DMS153 treated with DMSO at 0.1 percent for 48 hours (cell line): ENCODE measurements around the gene C14orf132.
A peak's percentile ranks its signal among the peaks of the same experiment; 100 is the strongest.
"Not testable (repeated sequence)": the region's sequence is repeated elsewhere in the genome, so short reads cannot be mapped to it uniquely, and the experiment has no call there.

Source experiments
- DNase-seq: peaks from one replicate; lab custom pipeline; 2025; ENCODE audit not compliant: unreplicated experiment; lab: John Stamatoyannopoulos, UW

Gene C14orf132

DNA sequence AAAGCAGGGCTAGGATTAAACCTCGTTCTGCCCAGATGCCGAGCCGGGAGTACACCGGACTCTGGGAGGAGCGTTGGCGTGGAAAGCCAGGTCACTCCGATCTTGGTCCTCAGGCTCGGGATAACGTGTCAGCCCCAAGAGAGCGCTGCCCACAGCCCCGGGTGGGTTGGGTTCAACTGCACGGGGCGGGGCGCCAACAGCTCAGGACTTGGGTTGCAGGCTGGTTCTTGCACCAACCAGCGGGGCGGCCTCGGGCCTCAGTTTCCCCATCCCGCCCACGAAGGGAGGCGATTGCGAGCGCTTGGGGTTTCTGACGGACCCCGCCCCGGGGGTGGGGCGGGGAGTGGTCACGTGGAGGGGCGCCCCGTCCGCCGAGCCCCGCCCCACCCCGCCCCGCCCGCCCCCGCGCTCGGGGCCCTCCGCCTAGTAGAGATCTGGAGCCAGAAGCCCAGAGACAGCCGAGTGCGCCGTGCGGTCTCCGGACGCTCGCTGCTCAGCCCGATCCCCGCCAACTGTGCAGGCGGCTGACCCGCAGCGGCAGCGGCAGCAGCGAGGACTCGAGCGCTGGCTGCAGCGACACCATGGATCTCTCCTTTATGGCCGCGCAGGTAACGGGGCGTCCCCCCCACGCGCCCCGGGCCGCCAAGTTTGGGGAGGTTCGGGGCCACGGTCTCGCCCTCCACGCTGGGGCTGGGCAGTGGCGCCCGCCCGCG is at the start of gene C14orf132:
TSS of gene C14orf132 (plus strand) at position 443 of the 713 bp plus-strand sequence. CDS start at position 582, 139 bp downstream.
- no peak for DNase-seq

DNA sequence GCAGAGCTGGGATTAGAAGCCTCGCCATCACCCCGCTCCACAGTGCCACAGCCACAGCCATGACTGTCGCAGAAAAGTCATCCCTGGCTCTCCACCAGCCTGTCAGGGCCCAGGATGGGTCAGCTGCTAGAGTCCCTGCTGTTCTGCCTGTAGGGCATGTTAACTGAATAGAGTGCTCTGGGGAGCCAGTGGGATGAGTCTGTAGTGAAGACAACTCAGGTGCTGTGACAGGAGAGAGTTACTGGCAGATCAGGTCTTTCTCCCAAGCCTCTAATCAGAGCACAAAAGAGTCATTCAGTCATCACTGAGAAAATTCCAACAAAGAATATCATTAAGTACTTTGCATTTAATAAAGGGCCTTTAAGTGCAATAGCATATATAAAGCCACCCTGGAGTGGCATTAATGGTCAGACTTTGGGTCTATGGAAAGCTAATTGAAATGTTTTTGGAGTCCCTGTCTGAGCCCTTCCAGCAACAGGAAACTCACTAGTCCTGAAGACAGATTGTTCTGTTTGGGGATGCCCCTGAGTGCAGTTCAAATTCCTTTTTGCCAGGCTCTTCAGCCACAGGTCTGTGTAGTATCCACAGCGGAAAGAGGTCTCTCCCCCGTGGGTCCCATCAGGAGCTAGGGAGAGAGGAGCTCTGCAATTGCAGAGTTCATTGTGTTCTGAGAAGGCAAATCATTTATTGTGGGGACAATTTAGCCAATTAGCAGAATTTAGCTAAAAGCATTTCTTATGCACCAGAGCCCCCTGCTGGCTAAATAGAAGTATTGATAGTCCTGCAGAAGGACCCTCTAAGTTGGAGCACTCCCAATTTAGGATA is 45.2 kb upstream of the C14orf132 start:
- DNase-seq, result peak; percentile 35

DNA sequence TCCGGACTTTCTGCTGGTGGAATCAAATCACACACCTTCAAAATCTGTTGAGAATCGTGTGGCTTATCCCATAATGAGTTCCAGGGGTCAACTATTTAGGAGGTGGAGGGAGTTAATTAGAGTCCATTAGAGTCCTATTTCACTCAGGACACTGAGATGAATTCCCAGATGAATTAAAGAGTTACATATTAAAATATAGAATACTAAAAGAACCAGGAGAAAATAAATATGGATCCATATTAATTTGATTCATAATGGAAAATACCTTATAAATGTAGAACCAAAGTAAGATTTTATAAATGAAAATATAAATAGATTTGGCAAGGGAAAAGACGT is 44.6 kb upstream of the C14orf132 start:
- DNase-seq, result no peak

DNA sequence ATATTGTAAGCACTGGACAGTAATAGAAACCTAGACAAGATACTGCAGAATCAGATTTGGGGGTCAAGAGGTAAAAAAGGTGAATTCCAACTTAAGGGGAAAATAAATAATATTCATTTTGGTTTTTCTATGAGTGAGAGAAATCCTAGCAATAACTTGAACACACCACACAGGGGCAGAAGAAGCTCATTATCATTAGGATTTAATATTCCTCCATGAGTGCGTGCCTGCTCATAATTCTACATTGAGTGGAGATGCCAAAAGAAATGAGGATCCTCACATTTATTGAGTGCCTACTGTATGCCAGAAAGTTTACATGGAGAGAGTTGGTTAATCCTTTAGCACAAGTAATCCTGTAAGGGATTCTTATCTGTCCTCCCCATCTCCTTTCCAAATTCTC is 40.5 kb upstream of the C14orf132 start:
- DNase-seq, result no peak

DNA sequence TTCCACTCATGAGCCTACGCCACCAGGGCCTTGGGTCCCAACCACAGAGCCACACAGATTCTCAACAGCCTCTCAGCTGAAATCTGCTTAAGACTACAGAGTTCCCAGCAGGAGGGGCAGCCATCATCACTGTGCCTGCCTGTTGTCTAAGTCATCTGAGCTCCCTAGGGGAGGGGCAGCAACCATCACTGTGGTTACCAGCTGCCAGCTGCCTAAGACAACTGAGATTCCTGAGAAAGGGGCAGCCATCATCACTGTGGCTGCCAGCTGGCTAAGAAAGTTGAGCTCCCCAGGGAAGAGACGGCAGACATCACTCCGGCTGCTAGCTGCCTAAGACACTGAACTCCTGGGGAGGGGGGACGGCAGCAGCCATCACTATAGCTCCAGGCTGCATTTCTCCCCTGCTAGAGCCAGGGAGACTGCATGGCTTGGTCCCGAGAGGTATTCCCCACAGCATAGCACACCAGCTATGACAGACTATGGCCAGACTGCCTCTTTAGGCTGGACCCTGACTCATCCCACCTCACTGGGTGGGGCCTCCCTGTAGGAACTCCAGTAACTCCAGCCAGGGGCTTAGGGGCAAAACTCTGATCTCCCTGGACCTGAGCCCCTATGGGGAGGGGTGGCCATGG is 37.2 kb upstream of the C14orf132 start:
- no peak for DNase-seq

DNA sequence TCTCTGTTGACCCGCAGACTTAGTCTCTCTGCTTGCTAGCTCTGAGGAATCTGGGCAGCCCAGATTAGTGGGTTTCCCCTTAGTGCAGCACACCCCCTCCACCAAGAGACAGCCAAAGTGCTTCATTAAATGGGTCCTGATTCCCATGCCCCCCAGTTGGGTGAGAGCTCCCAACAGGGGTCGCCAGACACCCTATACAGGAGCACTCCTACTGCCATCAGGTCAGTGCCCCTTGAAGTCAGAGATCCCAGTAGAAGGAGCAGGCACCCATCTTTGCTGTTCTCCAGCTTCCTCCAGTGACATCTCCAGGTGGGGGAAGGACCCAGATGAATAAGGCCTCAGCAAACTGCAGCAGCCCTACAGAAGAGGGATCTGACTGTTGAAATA is 36.7 kb upstream of the C14orf132 start:
- no peak for DNase-seq

DNA sequence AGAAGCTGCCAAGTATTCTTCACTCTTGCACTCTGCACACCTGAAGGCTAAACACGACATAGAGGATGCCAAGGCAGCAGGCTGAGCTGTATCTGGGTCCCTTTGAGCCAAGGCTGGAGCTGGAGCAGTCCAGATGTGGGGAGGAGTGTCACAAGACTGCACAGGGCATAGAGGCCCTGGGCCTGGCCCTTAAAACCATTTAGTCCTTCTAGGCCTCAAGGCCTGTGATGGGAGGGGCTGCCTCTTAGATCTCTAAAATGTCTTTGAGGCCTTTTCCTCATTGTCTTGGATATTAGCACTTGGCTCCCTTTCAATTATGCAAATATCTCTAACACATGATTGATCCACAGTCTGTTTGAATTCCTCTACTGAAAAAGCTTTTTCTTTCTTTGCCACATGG is 28.0 kb upstream of the C14orf132 start:
- DNase-seq, result no peak

DNA sequence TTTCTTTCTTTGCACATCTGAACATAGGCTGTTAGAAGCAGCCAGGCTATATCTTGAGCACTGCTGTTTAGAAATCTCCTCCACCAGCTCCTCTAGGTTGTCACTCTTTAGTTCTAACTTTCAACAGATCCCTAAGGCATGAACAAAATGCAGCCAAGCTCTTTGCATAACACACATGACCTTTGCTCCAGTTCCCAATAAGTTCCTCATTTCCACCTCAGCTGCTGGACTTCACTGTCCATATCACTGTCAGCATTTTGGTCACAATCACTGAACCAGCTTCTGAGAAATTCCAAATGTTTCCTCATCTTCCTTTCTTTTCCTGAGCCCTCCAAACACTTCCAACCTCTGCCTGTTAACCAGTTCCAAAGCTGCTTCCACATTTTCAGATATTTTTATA is 27.6 kb upstream of the C14orf132 start:
- no peak for DNase-seq

DNA sequence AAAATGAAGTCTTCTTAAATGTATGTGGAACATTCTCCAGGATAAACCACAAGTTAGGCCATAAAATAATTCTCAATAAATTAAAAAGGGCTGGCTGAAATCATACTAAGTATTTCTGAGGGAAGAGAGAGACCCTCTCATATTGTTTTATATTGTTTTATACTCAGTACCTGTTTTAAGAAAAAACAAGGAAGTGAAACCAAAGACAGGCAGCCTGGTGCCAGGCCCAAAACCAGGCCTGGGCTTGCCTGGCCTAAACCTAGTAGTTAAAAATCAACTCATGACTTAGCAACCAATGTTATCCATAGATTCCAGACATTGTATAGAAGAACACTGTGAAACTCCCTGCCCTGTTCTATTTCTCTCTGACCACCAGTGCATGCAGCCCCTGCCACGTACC is 26.4 kb upstream of the C14orf132 start:
- not testable (repeated sequence) for DNase-seq

DNA sequence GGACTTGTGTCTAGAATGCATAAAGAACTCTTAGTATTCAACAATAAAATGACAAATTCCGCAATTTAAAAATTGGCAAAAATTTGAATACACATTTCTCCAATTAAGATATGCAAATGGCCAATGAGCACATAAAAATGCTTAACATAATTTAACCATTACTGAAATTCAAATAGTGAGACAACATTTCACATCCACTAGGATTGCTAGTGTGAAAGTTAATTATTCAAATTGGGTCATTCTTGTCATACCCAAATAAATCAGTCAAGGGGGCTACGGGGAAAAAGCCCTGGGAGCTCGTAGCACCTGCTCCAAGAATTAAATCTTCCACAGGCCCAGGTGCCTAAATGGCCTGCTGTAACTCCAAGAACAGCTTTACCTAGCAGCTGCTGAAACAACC is 25.0 kb upstream of the C14orf132 start:
- no peak for DNase-seq

DNA sequence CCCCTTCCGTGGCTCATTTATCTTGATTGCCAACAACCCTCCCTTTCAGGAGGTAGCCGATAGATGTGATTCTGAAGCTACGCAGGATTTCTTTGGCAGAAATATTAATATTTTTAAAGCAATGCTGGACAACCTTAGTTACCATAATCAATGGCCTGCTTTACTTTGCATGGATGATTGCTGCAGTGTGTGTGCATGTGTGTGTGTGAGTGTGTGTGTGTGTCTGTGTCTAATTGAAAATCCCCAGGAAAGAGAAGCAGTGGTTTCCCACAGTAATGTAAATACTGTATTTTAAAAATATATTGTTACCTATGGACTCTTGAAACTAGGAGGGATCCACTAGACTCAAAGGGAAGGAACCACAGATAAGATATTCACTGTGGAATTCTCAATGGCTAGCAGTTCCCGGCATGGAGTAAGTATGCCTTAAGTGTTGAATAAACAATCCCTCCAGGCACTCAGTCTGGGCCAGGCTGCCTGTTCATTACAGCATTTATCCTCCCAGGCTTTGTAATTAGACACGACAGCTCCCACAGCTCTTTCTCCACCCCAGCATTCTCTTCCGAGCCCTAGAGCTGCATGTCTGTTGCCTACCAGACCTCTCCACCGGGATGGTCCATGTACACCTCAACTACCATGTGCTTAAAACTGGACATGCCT is 22.5 kb upstream of the C14orf132 start:
- DNase-seq, result peak; percentile 92

DNA sequence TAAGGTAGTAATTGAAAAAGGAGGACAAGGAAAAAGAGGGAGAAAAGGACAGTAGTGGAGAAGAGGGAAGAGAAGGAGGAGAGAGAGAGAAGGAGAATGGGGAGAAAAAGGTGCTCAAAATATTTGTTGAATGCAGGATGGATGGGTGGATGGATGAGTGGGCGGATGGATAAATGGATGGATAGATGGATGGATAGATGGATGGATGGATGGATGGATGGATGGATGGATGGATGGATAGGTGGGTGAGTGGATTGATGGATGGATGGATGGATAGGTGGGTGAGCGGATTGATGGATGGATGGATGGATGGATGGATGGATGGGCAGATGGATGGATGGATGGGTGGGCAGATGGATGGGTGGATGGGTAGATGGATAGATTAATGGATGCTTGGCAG is 21.3 kb upstream of the C14orf132 start:
- no peak for DNase-seq

DNA sequence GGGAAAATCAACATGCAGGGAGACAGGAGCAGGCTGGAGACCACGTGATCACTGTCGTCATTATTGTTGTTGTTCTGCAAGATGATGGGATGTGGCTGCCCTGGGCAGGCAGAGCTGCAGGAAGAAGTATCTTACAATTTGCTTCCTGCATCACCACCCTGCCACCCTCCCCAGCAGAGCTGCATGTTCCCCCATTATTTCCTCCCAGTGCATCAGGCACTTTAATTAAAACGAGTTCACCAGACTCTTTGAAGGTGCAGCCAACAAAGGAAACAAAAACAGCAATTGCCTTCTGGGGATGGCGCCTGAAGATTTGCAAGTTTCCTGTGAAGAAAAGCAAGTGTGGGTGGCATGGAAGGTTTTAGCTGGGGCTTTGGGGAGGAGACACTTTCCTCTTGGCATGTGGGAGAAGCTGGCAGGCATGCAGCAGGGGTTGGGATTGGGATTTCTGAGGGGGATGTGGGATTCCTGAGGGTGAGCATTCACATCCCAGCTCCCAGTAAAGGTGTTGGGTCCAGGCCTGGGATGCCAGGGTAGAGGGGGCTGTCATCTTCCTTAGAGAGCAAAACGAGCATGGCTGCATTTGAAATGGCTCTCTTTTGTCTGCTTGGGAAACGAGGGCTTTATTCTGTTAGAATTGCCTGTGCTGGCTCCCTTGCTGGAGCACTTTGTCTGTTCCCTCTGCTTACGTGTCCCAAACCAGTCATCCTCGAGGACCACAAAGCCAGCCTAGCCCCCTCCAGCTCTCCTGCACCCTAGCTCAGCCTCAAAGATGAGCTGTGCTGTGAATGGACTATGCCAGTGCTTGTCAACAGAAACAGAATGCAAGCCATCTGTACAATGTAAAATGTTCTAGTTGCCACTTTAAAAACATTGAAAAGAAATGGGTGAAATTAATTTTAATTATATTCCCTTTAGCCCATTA is 11.5 kb upstream of the C14orf132 start:
- no peak for DNase-seq

DNA sequence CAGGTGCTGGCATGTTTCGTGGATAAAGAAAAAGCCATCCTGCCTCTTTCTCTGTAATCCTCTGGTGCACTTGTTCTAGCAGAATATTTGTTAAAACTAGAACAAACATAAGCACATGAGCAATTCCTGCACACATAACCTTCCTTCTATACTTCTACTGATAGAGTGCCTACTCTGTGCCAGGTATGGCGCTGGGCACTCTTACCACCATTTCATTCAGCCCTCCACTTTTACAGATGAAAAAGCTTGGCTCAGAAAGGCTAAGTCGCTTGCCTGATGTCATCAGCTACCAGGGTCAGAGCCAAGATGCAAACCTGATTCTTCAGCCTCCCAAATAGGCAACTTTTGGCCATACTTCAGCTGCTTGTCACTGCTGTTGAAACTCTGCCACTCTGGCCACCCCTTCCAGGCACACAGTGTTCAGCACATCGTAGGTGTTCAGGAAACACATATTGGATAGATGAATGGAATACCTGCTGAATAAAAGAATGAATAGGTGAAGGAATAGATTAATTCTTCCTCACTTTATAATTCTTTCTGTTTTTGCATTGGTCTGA is 10.0 kb upstream of the C14orf132 start:
- no peak for DNase-seq

DNA sequence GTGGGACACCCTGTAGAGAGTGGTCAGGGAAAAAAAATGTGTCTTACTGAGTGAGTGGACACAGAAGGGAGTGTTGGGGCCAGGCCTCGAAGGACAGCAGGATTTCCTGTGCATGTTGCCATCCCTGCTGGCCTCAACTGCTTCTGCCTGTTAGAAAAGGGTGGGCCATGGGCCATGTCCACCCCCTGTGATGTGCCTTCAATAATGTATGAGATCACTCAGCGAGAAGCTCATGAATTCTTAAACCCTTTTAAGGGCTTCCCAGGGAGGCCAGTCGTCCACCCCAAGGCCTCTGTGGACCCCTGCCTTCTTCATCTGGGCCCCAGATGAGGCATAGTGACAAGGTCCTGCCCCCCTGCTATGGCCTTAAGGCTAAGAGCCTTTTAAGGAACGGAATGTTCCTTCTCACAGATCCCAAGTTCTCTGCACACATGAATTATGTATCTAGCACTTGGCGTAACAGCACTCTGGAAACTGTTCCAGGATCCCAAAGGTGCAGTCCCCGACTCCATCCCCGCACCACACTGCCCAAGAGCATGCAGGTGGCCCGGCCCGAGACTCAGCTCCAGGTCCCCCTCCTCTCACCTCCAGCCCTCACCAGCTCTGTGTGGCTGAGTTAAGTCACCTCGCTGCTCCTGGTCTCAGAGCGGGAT is 8.9 kb upstream of the C14orf132 start:
- no peak for DNase-seq

DNA sequence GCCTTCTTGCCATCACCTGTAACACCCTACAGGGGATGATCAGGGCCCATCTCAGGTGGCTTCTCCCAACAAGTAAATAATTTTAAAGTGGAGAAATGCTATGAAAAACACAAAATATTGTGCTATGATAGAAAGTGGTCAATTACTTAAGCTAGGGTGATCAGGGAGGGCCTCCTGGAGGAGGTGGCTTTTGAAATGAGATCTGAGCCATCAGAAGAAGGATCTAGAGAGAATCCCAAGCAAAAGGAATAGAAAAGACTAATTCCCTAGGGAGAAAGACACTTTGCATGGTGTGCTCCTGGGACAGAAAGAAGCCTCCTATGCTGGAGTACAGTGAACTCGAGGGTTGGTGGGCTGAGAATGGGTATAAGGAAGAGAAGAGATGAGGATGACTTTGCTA is 7.5 kb upstream of the C14orf132 start:
- no peak for DNase-seq

DNA sequence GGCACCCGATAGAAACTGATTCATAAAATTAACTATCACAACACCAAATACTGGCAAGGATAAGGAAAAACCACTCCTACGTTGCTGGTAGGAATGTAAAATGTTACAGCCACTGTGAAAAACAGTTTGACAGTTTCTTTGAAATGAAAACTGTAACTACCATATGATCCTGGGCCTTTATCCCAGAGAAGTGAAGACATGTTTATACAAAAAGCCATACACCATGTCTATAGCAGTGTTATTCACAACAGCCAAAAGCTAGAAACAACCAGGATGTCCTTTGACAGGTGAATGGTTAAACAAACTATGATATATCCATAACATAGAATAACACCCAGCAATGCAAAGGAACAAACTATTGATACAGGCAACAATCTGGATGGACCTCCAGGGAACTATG is 3.7 kb upstream of the C14orf132 start:
- no peak for DNase-seq

DNA sequence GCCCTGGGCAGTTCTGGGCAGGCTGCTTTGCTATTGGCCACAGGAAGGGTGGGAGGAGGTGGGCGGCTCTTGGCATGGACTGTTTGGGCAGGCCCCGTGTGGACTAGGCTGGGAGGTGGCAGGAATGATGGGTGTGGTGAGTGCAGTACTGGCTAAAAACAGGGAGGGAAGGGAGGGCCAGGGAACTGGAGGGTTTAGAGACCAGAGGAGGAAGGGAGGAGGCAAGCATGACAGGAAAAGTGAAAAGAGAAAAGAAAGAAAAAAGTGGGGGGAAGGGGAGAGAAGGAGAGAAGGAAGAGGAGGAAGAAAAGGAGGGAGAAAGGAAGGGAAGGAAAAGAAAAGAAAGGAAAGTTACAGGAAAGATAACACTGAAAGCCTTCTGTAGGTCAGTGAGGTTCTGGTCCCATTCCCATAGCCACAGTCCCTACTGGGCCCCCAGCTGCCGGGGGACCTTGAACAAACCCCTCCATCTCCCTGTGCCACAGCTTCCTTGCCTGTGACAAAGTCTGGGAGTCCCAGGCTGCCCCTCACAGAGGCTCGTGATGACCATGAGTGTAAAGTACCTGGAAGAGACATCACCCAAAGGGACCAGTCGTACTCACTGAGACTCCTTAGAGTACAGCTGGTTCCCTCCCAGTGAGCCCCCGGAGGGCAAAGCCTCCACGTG is 1.1 kb upstream of the C14orf132 start:
- peak; percentile 7 for DNase-seq

DNA sequence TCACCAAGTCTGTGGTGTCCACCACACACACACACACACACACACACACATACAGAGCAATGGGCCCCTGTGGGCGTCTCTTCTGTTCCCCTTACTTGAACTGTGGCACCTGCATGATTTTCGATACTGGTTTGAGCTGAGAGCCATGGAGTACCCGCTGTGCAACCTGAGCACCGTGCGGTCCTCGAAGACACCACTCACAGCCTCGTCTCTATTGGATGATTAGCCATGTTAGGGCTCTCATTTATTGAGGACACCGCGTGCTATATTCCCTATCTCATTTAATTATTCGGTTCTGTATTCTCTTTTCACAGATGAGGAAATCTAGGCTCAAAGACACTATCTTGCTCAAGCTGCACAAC is 623 bp upstream of the C14orf132 start:
- DNase-seq, result no peak
